ENCODE results near the gene BLOC1S3.

The BLOC1S3 gene

DNA sequence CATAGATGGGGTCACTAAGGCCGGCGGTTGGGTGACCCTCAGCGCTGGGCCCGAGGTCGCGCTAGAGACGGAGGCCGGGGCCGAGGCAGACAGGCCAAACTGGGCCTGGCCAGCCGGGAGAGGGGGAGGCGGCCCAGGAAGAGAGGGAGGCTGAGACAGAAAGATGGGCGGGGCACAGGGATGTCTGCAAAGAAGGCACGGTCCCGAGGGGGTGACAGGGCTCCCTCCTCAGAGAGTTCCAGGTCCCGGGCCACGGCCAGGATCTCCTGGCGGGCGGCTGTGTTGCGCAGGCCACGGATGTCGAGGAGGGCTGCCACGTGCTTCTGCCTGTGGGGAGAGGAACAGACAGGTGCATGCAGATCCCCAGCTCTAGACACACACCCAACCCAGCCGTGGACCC lies 34.4 kb downstream of the BLOC1S3 start:
- H3K27me3 ChIP-seq (ENCODE audit: control insufficient read depth, insufficient read depth, low read length) = peaks cover 14% of the 10 kb centered on the region

DNA sequence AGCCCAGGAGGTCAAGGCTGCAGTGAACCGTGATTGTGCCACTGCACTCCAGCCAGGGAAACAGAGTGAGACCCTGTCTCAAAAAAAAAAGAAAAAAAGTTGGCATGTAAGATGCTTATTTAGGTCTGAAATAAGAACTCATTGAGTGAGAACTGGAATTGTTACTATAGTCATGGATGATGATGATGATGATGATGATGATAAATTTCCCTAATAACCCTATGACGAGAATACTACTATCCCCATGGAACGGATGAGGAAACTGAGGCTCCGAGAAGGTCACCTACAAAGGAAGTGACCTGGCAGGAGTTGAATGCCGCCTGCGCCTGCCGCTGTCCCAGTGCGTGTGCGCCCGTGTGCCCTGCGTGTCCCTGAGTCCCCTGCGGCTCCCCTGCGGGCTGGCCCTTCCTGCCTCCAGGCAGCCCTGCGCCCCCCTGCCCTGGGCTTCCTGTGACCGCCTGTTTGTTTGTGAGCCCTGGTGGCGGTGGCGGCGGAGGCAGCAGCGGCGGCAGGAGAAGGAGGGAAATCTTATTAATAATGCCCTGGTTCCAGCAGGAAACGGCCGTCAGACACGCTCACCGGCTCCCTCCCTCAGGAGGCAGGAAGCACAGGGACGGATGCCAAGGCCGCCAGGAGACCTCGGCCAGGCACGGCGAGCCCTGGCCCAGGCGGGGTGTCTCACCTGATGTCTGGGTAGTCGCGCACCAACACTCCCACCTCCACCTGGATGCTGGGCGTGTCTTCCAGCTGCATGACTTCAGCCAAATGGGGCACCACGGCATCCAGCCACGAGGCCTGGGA lies 37.0 kb downstream of the BLOC1S3 start:
- Histone ChIP-seq H3K36me3 (ENCODE audit: control insufficient read depth, insufficient read depth, low read length) (no peaks in the 10 kb centered on the region), H3K4me1 (ENCODE audit: control insufficient read depth, insufficient read depth, low read length) (peaks cover 5% of the 10 kb centered on the region; the same call in 1 of the 2 replicates), H3K4me3 (ENCODE audit: low read length) (peak overlapping the region; percentile 19; the same call in 1 of the 2 replicates), H3K27ac (ENCODE audit: low read length) (no peak overlapping the region), H3K27me3 (ENCODE audit: control insufficient read depth, insufficient read depth, low read length) (peaks cover 15% of the 10 kb centered on the region), H3K9me3 (ENCODE audit: control insufficient read depth, insufficient read depth, low read length) (no peaks in the 10 kb centered on the region)
- no CpG with 5 or more reads among the region's 35 CpGs for WGBS (ENCODE audit: insufficient coverage, insufficient read length)
- DNase-seq (ENCODE audit: low read depth, low spot score) = no peak

More for the DNA sequence above, 34.4 kb downstream of the BLOC1S3 start:
- Histone ChIP-seq H3K27ac (ENCODE audit: low read length) (no peak overlapping the region), H3K4me3 (ENCODE audit: low read length) (no peak overlapping the region), H3K36me3 (ENCODE audit: control insufficient read depth, insufficient read depth, low read length) (no peaks in the 10 kb centered on the region), H3K9me3 (ENCODE audit: control insufficient read depth, insufficient read depth, low read length) (no peaks in the 10 kb centered on the region), H3K4me1 (ENCODE audit: control insufficient read depth, insufficient read depth, low read length) (peaks cover 3% of the 10 kb centered on the region; the same call in 1 of the 2 replicates)
- no peak for DNase-seq (ENCODE audit: low read depth, low spot score)
- WGBS (ENCODE audit: insufficient coverage, insufficient read length) = no CpG with 5 or more reads among the region's 23 CpGs

DNA sequence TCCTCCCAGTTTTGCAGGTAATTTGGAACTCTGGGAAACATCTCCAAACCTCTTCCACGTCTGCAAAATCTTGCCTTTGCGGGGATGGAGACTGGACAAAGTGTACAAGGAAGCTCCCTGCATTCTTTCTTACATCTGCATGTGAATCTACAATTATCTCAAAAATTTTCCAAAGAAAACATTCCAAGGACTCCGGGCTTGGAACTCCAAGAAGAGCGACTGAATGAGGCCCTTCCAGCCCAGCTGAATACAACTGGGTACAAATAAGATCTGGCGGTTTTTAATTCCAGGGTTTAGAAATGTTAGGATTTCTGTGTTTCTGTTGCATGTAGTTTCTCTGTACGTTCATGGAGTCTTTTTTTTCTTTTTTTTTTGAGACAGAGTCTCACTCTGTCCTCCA lies 38.1 kb downstream of the BLOC1S3 start:
- no CpG with 5 or more reads among the region's 6 CpGs for WGBS (ENCODE audit: insufficient coverage, insufficient read length)
- peaks cover 15% of the 10 kb centered on the region for H3K27me3 ChIP-seq (ENCODE audit: control insufficient read depth, insufficient read depth, low read length)
- no peaks in the 10 kb centered on the region for H3K36me3 ChIP-seq (ENCODE audit: control insufficient read depth, insufficient read depth, low read length)
- no peak overlapping the region for H3K4me3 ChIP-seq (ENCODE audit: low read length)
- H3K27ac ChIP-seq (ENCODE audit: low read length) = no peak overlapping the region
- H3K9me3 ChIP-seq (ENCODE audit: control insufficient read depth, insufficient read depth, low read length) = no peaks in the 10 kb centered on the region
- DNase-seq (ENCODE audit: low read depth, low spot score) = no peak
- peaks cover 5% of the 10 kb centered on the region; the same call in 1 of the 2 replicates for H3K4me1 ChIP-seq (ENCODE audit: control insufficient read depth, insufficient read depth, low read length)

DNA sequence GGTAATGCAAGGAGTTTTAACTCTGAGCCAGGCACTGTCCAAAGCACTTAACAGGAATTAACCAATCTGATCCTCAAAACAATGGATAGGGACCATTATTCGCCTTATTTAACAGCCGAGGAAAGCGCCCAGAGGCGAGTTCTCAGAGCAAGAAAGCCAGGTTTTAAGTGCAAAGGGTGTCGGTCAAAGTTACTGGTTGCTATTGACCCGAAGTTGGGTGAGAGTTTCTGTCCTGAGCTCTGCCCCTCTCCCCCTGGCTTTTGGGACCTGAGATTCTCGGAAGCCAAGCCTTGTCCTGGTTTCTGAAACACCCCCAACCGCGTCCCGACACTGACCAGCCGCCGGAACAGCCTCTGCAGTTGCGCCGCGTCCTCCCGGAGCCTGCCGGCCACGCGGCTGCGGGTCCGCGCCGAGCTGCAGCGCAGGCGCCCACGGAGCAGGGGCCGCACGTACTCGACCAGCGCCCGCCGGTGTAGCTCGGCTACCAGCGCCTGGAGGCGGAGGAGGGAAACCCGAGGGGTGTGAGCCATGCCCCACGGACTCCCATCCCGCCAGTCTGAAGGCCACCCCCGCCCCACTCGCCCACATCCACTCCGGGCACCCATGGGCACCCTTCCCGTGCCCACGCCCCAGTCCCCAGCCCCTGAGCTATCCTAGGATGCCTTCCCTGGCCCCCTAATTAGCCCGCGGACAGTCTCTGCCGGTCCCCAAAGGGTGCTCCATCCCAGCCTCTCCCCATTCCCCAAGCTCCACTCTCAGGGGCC lies 38.8 kb downstream of the BLOC1S3 start:
- Histone ChIP-seq H3K4me1 (ENCODE audit: control insufficient read depth, insufficient read depth, low read length) (peaks cover 3% of the 10 kb centered on the region; the same call in 1 of the 2 replicates), H3K4me3 (ENCODE audit: low read length) (peak overlapping the region; percentile 32; the same call in 1 of the 2 replicates), H3K27ac (ENCODE audit: low read length) (no peak overlapping the region), H3K36me3 (ENCODE audit: control insufficient read depth, insufficient read depth, low read length) (no peaks in the 10 kb centered on the region), H3K9me3 (ENCODE audit: control insufficient read depth, insufficient read depth, low read length) (no peaks in the 10 kb centered on the region), H3K27me3 (ENCODE audit: control insufficient read depth, insufficient read depth, low read length) (peaks cover 15% of the 10 kb centered on the region)
- no CpG with 5 or more reads among the region's 46 CpGs for WGBS (ENCODE audit: insufficient coverage, insufficient read length)
- DNase-seq (ENCODE audit: low read depth, low spot score) = no peak

DNA sequence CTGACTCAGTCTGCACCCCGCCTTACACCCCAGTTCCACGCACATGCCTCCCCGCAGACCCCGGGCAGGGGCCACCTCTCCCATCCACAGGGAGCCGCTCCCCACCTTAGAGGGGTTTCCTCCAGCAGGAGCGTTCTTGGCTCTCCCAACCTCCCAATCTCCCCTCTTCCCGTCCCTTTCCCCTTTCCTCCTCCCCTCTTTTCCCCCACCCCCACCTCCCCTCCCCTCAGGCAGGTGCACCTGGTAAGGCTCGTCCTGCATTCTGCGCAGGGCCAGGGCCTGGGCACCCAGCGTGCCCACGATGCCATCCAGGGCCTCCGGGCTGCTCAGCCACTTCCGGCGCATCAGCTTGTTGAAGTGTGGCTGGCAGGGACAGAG lies 39.4 kb downstream of the BLOC1S3 start:
- WGBS (ENCODE audit: insufficient coverage, insufficient read length) = no CpG with 5 or more reads among the region's 14 CpGs

DNA sequence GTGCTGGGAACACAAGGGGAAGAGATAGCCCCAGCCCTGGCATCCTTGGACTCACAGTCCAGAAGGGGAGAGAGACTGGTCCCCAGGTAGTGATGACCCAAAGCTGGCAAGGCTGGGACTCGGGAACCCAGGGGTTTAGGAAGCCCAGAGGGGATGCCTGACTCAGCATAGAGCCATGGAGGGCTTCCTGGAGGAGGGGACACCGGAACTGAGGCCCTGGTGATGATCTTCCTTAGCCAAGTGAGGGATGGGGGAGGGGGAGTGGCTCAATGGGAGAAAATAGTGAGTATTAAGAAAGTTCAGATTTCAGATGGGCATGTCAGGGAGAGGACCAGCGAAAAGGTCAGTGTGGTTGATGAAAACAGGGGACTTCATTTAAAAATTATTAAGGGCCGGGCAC lies 39.8 kb downstream of the BLOC1S3 start:
- no peak for DNase-seq (ENCODE audit: low read depth, low spot score)
- peaks cover 15% of the 10 kb centered on the region for H3K27me3 ChIP-seq (ENCODE audit: control insufficient read depth, insufficient read depth, low read length)
- no peaks in the 10 kb centered on the region for H3K9me3 ChIP-seq (ENCODE audit: control insufficient read depth, insufficient read depth, low read length)
- H3K4me3 ChIP-seq (ENCODE audit: low read length) = no peak overlapping the region
- no CpG with 5 or more reads among the region's 4 CpGs for WGBS (ENCODE audit: insufficient coverage, insufficient read length)
- H3K27ac ChIP-seq (ENCODE audit: low read length) = no peak overlapping the region
- H3K4me1 ChIP-seq (ENCODE audit: control insufficient read depth, insufficient read depth, low read length) = 0 out of 2 replicates have a peak, but pooled peaks cover 3% of the 10 kb centered on the region
- no peaks in the 10 kb centered on the region for H3K36me3 ChIP-seq (ENCODE audit: control insufficient read depth, insufficient read depth, low read length)

More for the DNA sequence above, 39.4 kb downstream of the BLOC1S3 start:
- DNase-seq (ENCODE audit: low read depth, low spot score) = no peak
- Histone ChIP-seq H3K9me3 (ENCODE audit: control insufficient read depth, insufficient read depth, low read length) (no peaks in the 10 kb centered on the region), H3K4me3 (ENCODE audit: low read length) (peak overlapping the region; percentile 32; the same call in 1 of the 2 replicates), H3K27me3 (ENCODE audit: control insufficient read depth, insufficient read depth, low read length) (peaks cover 15% of the 10 kb centered on the region), H3K27ac (ENCODE audit: low read length) (no peak overlapping the region), H3K4me1 (ENCODE audit: control insufficient read depth, insufficient read depth, low read length) (peaks cover 3% of the 10 kb centered on the region; the same call in 1 of the 2 replicates), H3K36me3 (ENCODE audit: control insufficient read depth, insufficient read depth, low read length) (no peaks in the 10 kb centered on the region)

DNA sequence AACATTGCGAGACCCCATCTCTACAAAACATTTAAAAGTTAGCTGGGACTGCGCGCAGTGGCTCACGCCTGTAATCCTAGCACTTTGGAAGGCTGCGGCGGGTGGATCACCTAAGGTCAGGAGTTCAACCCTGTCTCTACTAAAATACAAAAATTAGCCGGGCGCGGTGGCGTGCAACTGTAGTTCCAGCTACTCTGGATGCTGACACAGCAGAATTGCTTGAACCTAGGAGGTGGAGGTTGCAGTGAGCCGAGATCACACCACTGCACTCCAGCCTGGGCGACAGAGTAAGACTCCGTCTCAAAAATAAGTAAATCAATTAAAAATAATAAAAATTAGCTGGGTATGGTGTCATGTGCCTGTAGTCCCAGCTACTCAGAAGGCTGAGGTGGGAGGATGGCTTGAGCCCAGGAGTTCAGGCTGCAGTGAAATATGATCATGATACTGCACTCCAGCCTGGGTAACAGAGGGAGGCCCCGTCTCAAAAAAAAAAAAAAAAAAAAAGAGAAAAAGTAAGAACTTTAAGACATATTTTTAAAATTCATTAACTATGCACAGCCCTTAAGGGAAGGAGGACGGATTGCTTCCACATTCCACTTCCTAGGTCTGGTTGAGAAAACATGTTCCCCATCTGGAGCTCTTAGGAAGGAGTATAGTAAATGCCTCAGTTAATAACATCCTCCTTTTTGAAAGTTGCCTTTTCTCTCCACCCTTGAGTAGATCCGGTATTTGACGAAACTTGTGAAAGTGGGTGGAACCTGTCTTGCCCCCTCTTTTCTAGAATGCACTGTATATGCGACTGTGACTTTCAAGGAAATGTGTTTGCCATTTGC lies 40.5 kb downstream of the BLOC1S3 start:
- no peaks in the 10 kb centered on the region for H3K36me3 ChIP-seq (ENCODE audit: control insufficient read depth, insufficient read depth, low read length)
- H3K27ac ChIP-seq (ENCODE audit: low read length) = no peak overlapping the region
- 0 out of 2 replicates have a peak, but pooled peaks cover 3% of the 10 kb centered on the region for H3K4me1 ChIP-seq (ENCODE audit: control insufficient read depth, insufficient read depth, low read length)
- no CpG with 5 or more reads among the region's 18 CpGs for WGBS (ENCODE audit: insufficient coverage, insufficient read length)
- H3K27me3 ChIP-seq (ENCODE audit: control insufficient read depth, insufficient read depth, low read length) = peaks cover 15% of the 10 kb centered on the region
- H3K9me3 ChIP-seq (ENCODE audit: control insufficient read depth, insufficient read depth, low read length) = no peaks in the 10 kb centered on the region
- no peak overlapping the region for H3K4me3 ChIP-seq (ENCODE audit: low read length)
- DNase-seq (ENCODE audit: low read depth, low spot score) = no peak

DNA sequence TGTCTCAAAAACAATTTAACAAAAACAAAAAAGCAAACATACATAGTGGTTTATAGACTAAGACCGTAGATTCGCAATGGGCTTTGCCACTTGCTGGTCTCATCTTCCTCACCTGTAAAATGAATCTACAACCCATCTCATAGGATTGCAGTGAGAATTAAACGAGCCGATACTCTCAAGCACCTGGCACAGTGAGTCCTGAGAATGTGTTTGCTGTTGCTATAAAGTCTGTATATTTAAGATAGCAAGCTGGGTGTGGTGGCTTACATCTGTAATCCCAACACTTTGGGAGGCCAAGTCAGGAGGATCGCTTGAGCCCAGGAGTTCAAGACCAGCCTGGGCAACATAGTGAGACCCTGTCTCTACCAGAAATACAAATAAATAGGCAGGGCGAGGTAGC lies 44.1 kb downstream of the BLOC1S3 start:
- Histone ChIP-seq H3K27ac (ENCODE audit: low read length) (no peak overlapping the region), H3K27me3 (ENCODE audit: control insufficient read depth, insufficient read depth, low read length) (peaks cover 3% of the 10 kb centered on the region; the same call in 1 of the 2 replicates), H3K36me3 (ENCODE audit: control insufficient read depth, insufficient read depth, low read length) (no peaks in the 10 kb centered on the region), H3K4me1 (ENCODE audit: control insufficient read depth, insufficient read depth, low read length) (peaks cover 2% of the 10 kb centered on the region; the same call in 1 of the 2 replicates), H3K4me3 (ENCODE audit: low read length) (no peak overlapping the region), H3K9me3 (ENCODE audit: control insufficient read depth, insufficient read depth, low read length) (no peaks in the 10 kb centered on the region)
- no peak for DNase-seq (ENCODE audit: low read depth, low spot score)
- no CpG with 5 or more reads among the region's 6 CpGs for WGBS (ENCODE audit: insufficient coverage, insufficient read length)

DNA sequence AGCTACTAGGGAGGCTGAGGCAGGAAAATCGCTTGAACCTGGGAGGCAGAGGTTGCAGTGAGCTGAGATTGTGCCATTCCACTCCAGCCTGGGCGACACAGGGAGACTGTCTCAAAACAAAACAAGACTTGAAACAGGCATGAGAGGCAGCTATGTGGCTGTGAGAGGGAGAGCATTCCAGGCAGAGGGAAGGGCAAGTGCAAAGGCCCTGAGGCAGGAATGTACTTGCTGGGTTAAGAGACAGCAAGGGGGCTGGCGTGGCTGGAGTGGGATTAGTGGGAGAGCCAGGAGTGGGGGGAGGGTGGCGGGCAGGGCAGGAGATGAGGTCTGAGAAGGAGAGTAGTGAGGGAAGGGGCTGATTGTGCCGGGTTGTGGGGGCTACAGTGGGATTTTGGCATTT lies 45.3 kb downstream of the BLOC1S3 start:
- no peak overlapping the region for H3K27ac ChIP-seq (ENCODE audit: low read length)
- no peak for DNase-seq (ENCODE audit: low read depth, low spot score)
- H3K4me1 ChIP-seq (ENCODE audit: control insufficient read depth, insufficient read depth, low read length) = peaks cover 4% of the 10 kb centered on the region; the same call in 1 of the 2 replicates
- H3K27me3 ChIP-seq (ENCODE audit: control insufficient read depth, insufficient read depth, low read length) = no peaks in the 10 kb centered on the region; the same call in 1 of the 2 replicates
- no peak overlapping the region for H3K4me3 ChIP-seq (ENCODE audit: low read length)
- WGBS (ENCODE audit: insufficient coverage, insufficient read length) = no CpG with 5 or more reads among the region's 5 CpGs
- no peaks in the 10 kb centered on the region for H3K9me3 ChIP-seq (ENCODE audit: control insufficient read depth, insufficient read depth, low read length)
- H3K36me3 ChIP-seq (ENCODE audit: control insufficient read depth, insufficient read depth, low read length) = no peaks in the 10 kb centered on the region

DNA sequence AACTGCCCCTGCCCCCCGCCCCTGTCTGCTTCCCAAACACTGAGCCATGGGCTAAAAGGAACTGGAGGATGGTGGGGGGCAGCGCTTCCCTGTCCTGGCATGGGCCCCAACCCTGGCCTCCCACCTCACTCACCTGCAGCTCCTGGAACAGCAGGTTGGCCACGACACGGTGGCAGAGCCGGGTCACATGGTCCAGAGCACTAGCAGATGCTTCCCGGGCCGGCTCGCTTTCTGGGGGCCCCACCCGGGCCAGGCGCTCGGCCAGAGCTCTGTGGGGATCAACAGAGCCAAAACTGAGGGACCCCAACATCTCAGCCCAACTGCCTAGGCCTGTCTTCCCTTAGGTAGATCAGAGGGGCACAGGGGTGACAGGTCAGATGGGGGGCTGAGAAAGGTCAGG lies 46.1 kb downstream of the BLOC1S3 start:
- no CpG with 5 or more reads among the region's 11 CpGs for WGBS (ENCODE audit: insufficient coverage, insufficient read length)
- Histone ChIP-seq H3K27me3 (ENCODE audit: control insufficient read depth, insufficient read depth, low read length) (no peaks in the 10 kb centered on the region; the same call in 1 of the 2 replicates), H3K4me1 (ENCODE audit: control insufficient read depth, insufficient read depth, low read length) (peaks cover 4% of the 10 kb centered on the region; the same call in 1 of the 2 replicates), H3K27ac (ENCODE audit: low read length) (no peak overlapping the region), H3K4me3 (ENCODE audit: low read length) (no peak overlapping the region), H3K9me3 (ENCODE audit: control insufficient read depth, insufficient read depth, low read length) (no peaks in the 10 kb centered on the region), H3K36me3 (ENCODE audit: control insufficient read depth, insufficient read depth, low read length) (no peaks in the 10 kb centered on the region)
- DNase-seq (ENCODE audit: low read depth, low spot score) = no peak

Measured in iPS DF 6.9 (cell line).